G401.6 (cell line): ENCODE data around the gene SLC10A4.
A peak's percentile ranks its signal among the peaks of the same experiment; 100 is the strongest.
"Not testable (repeated sequence)": the region's sequence is repeated elsewhere in the genome, so short reads cannot be mapped to it uniquely, and the experiment has no call there.

Experiments
- FAIRE-seq: peaks from 2 replicates; lab custom pipeline; 2012; peaks lifted over from hg19 to GRCh38; lab: Jason Lieb, UNC

Gene SLC10A4, protein sequence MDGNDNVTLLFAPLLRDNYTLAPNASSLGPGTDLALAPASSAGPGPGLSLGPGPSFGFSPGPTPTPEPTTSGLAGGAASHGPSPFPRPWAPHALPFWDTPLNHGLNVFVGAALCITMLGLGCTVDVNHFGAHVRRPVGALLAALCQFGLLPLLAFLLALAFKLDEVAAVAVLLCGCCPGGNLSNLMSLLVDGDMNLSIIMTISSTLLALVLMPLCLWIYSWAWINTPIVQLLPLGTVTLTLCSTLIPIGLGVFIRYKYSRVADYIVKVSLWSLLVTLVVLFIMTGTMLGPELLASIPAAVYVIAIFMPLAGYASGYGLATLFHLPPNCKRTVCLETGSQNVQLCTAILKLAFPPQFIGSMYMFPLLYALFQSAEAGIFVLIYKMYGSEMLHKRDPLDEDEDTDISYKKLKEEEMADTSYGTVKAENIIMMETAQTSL

DNA sequence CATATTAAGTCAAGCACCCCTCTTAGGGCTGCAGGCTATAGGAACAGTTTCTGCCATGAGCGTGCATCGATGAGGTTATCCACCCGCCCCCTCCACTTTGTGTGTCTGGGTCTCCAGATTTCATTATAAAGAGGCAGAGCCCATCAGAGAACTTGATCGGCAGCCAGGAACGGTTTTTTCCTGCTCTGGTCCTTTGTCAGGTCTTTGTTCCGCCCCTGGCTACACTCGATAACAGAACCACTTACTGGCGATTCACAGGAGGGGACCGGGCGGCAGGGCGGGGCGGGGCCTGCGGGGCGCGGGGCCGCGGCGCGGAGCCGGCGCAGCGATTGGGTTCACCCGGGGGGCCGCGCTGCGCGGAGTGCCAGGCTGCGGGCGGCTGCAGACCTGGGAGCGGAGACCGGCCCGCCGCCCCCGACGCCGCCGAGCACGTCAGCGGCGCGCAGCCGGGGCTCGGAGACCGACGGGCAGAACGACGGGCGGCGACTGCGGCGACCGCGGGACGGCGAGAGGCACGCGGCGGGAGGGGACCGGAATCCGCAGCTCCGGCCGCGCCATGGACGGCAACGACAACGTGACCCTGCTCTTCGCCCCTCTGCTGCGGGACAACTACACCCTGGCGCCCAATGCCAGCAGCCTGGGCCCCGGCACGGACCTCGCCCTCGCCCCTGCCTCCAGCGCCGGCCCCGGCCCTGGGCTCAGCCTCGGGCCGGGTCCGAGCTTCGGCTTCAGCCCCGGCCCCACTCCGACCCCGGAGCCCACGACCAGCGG is at the start of gene SLC10A4:
TSS of gene SLC10A4 (plus strand) at position 338 of the 771 bp plus-strand sequence. CDS start at position 557, 219 bp downstream.
- FAIRE-seq: no peak

DNA sequence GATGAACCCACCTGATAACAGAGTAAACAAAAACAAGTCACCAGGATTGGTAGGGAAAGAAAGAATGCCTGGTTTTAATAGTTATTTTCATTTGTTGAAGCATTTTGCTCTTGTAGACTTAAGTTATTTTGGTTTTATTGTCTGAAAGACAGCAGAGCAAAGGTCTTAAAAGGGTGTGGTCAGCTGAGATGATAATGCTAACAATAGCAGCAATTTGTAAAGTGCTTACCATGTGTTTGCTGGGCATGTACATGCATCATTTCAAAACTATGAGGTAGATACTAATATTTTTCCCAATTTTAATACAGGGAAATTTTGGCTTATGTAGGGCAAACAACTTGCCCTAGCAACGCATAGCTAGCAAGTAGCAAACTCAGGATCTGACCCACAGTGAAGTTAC is 46.8 kb upstream of the SLC10A4 start:
- FAIRE-seq: no peak

DNA sequence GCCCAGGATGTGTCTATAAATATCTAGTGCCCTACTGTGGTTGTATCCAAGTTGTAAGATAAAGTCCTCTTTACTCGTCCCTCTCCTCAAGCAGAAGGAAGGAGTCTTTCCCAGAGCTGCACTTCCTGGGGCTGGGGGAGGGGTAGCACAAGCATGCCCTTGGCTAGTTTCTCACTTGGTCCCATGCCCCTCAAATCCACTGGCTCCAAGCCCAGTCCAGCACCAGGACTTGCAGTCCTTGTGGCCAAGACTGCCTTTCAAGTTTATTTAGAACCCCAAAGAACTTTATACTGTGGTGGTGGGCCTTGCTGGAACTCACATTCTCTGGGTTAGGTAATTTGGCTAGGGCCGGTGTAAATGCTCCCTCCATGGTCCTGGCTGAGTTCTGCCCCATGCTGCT is 43.2 kb upstream of the SLC10A4 start:
- FAIRE-seq: no peak

DNA sequence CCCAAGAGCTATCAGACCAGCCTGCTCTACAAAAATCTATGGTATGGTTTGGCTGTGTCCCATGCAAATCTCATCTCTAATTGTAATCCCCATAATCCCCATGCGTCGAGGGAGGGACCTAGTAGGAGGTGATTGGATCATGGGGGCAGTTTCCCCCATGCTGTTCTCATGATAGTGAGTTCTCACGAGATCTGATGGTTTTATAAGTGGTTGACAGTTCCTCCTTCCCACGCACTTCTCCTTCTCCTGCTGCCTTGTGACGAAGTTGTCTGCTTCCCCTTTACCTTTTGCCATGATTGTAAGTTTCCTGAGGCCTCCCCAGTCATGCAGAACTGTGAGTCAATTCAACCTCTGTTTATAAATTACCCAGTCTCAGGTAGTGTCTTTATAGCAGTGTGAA is 42.2 kb upstream of the SLC10A4 start:
- not testable (repeated sequence) for FAIRE-seq

DNA sequence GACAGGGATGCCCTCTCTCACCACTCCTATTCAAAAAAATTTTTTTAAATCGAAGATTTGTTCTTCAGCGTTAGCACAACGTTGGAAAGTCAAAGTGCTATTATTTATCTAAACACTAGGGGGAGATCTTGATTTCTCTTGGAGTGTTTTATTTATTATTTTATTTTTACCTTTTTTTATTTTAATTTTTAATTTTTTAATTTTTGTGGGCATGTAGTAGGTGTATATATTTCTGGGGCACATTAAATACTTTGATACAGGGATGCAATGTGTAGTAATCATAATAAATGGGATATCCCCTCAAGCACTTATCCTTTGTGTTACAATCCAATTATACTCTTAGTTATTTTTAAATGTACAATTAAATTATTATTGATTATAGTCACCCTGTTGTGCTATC is 37.4 kb upstream of the SLC10A4 start:
- peak; percentile 95 for FAIRE-seq

DNA sequence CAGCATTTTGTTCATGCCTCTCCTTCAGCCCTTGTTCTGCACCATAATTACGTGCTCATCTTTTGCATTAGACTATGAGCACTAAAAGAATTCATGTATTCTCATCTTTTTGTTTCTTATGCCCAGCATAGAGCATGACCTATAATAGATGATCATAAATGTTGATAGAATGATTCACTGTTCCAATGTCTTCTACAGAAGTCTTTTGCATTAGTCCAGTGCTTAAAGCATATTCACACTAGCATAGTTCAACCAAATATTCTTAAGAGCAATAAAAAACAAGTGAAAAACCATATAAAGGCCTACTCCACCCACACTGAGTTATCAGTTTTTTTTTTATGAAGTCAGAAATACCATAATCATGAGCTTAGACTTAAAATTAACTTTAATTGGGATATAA is 36.5 kb upstream of the SLC10A4 start:
- FAIRE-seq: no peak

DNA sequence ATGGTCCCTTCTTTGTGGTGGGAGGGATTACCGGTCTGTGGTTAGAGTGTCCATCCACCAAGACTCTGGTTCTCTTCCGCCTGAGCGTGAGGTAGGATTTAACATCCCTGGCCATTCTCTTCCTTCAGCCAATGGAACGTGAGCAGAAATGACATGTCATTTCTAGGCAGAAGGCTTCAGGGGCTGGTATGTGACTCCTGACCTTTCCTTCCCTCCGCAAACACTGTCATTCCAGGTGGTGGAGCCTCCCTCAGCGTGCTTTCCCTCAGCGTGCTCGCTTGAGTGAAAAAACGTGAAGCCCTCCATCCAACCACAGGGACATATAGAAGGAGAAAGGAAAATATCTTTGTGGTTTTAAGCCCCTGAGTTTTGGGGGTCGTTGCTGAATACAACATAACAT is 34.0 kb upstream of the SLC10A4 start:
- FAIRE-seq: no peak

DNA sequence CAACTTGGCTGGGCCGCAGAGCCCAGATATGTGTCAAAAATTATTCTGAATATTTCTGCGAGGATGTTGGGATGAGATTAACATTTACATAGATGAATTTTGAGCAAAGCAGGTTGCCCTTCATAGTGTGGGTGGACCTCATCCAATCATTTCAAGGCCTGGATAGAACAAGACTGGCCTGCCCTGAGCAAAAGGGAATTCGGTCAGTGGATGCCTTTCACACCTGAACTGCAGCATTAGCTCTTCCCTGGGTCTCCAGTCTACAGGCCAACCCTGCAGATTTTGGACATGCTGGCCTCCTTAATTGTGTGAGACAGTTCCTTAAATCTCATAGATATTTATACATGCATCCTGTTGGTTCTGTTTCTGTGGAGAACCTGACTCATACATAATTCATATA is 32.4 kb upstream of the SLC10A4 start:
- no peak for FAIRE-seq

DNA sequence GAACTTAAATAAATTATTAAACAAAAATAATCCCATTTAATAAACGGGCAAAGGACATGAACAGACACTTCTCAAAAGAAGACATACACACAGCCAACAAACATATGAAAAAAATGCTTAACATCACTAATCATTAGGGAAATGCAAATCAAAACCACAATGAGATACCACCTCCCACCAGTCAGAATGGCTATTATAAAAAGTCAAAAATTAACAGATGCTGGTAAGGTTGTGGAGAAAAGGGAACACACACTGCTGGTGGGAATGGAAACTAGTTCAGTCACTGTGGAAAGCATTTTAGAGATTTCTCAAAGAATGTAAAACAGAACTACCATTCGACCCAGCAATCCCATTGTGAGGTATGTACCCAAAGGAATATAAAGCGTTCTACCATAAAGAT is 31.5 kb upstream of the SLC10A4 start:
- FAIRE-seq: not testable (repeated sequence)

DNA sequence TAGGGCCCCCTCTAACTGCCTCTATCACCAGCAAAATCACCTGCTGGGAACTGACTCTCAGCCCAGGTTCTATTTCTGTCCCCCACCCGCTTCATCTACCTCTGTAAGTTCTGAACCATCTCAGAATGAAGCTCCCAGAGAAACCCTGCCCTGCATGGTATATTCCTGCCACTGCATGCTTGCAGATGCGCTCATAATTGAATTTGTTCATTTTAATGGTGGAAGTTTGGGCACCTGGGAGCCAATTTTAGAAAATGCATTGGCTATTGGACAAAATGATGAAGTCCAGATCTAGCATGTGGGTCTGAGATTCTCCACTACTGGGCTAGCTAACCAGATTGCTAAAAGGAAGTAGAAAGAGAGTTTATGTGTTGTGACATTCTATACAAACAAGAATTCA is 28.6 kb upstream of the SLC10A4 start:
- FAIRE-seq: no peak

DNA sequence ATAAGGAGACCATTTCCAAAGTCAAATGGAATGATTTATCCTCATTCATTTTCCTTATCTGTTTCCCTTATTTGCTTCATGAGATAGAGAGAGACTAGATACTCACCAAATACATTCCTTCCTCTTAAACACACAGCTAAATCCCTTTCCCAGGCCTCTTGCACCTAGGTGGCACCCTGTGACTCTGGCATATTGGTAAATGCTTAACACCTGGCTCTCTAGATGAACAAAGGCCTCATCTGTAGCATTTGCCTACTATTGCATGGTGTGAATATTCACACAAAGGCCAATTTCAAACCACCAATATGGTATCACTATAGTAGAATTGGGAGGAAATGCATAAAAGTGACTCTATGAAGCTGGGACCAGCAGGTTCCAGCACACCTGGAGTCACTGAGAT is 22.1 kb upstream of the SLC10A4 start:
- no peak for FAIRE-seq

DNA sequence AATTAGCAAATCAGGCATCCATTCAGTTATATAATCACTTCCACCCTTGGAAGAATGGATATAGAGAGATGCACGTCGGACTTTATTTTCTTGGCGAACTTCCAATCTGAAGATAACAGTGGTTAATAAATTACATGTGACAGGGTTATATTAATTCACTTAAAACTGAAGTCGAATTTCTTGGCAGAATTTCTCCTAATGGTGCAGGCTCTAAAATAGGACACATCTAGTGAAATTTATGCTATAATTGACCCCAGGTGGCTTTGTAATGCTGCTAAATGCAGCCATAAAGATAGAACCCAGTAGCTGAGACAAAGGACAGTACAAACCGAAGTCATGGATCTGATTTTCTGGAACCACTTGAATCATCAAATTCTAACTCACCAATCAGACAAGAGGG is 20.8 kb upstream of the SLC10A4 start:
- FAIRE-seq: no peak

DNA sequence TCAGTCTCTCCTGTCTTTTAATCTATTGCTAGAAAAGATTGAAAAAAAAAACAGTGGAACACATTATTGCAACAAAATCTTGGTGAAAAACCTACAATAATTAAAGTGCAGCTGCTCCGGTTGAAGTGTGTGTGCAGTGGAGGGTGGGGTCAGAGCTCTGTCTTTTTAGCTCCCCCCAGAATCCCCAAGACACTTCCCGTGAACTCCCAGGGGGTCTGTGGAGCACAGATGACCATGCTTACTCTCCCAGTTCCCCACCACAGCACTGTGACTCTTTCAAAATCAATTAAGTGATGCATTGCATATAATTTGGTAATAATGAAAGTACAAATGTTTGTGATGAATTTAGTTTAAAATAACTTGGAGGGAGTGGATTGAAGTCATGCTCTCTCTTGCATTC is 15.7 kb upstream of the SLC10A4 start:
- no peak for FAIRE-seq

DNA sequence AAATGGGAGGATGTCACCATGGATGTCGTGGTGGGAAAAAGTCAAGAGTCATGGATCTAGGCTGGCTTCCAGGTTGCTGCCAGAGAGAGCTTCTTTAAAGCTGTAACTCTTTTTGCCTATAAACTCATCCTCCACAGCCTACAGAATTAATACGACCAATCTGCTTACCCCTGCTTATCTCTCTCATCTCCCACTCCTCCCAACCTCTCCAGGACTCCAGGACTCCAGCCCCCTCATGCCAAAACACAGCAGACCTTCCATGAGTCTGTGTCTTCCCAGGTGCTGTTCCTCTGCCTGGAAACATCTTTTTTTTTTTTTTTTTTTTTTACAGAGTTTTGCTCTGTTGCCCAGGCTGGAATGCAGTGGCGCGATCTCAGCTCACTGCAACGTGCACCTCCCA is 15.3 kb upstream of the SLC10A4 start:
- FAIRE-seq: no peak

DNA sequence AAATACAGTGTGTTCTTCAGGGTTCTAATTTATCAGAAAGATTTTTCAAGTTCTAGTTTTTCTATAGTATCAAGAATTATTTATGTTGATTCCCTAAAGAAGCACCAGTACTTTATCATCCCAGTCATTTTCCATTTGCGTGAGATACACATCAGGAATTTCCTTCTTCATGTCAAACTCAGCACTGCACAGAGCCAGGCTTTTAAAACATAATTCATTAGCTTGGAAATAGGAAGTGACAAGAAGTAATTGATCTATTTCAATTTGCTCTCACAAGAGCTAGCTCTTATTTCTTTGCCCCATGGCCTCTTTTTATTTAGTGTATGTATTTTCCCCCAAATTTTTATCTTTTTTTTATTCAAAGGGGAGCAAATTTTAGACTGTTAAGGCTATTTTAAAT is 13.0 kb upstream of the SLC10A4 start:
- FAIRE-seq: no peak

DNA sequence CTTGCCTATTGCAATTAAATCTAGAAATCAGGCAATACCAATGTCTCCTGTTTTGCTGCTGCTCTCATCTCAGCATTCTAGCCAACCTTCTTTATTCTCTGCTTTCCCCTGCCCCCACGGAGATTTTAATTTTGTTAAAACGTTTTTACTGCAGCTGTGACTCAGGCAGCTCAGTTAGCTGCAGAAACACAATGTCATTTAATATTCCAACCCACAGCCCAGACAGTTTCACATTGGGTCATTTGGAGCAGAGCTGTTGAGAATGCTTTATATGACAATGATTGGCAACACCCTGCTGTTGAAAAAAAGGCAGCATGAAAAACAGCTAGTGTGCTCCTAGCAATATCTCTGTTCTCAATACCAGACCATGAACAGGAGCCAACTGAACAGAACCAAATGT is 12.6 kb upstream of the SLC10A4 start:
- no peak for FAIRE-seq

DNA sequence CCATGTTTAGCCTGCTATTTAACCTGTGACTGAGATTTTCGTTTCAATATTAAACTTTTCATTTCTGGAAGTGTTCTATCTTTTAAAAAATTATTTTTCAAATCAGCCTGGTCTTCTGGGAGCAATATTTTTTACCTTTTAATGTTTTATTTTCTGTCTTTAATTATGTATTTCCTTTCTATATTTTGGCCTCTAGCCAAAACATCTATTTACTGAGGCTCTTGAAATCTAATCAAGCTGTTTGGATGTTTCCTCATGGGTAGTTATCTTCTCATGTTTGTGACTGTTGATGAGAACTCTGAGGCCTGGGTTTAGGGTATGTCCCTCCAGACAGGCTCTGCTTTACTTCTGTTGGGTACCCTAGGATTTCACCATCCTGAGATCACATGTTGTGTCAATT is 10.3 kb upstream of the SLC10A4 start:
- peak; percentile 39 for FAIRE-seq

DNA sequence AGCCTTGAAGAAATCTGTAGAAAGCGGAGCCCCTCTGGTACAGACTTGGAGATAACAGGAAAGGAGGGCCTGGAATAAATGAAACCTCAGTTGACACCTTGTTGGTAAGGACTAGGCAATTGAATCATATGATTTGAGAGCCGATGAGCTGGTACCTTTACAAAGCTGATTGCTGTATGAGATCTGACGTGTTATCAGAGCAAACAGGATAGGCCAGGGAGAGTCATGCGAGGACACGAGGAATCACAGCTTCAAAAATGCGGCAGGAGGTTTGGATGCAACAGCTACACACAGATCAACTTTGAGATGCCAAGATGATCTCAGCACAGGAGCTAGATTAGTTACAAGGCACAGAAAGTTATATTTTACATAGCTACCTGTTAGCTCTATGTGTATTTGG is 7.4 kb upstream of the SLC10A4 start:
- FAIRE-seq: no peak

DNA sequence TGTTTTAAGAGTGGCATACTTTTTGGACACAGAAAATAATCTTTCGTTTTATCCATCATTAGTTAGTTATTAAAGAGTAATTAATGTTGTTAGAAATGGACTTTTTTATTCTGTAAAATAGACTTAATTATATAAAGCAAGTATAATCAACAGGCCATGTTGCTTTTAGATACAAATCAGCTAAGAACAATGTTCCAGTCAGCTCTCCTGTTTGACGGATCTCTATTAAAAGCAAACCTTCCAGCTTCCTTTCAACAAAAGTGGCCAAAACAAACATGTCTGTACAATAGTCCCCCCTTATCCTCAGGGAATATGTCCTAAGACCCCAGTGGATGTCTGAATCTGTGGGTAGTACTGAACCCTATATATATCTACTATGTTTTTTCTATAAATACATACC is 4.9 kb upstream of the SLC10A4 start:
- FAIRE-seq: no peak

DNA sequence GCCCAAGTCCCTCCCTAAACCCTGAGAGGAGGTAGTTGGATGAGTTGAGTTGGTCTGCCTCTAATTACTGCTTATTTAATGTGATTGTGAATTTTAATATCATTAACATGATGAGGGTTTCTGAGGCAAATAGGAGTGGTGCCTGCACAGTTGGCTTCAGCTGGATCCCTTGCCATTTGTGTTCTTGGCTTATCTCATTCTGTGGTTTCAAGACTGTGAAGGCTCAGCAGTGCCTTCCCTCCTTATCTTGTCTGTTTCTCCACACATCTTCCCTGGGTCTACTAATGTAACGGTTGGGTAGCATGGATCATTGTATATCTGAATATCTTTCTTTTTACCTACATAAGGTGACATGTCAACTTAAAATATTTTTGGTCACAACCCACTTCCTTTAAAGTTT is 1.6 kb upstream of the SLC10A4 start:
- no peak for FAIRE-seq

DNA sequence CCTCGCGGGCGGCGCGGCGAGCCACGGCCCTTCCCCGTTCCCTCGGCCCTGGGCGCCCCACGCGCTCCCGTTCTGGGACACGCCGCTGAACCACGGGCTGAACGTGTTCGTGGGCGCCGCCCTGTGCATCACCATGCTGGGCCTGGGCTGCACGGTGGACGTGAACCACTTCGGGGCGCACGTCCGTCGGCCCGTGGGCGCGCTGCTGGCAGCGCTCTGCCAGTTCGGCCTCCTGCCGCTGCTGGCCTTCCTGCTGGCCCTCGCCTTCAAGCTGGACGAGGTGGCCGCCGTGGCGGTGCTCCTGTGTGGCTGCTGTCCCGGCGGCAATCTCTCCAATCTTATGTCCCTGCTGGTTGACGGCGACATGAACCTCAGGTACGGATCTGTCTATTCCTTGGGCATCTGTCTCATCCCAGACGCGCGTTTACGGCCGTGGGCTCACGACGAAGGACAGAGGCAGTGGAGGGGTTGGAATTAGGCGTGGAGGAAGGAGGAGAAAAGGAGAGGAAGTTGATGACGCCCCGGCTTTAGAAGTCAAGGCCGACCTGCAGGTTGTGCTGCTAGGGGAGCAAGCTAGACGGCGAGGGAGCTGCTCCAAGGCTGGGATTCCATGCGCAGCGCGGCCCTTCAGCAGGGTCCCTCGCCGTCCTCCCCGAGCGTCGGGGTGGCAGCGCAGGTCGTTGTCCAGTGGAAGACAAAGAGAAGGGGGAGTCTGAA is 792 bp downstream of the SLC10A4 start:
- FAIRE-seq: no peak

DNA sequence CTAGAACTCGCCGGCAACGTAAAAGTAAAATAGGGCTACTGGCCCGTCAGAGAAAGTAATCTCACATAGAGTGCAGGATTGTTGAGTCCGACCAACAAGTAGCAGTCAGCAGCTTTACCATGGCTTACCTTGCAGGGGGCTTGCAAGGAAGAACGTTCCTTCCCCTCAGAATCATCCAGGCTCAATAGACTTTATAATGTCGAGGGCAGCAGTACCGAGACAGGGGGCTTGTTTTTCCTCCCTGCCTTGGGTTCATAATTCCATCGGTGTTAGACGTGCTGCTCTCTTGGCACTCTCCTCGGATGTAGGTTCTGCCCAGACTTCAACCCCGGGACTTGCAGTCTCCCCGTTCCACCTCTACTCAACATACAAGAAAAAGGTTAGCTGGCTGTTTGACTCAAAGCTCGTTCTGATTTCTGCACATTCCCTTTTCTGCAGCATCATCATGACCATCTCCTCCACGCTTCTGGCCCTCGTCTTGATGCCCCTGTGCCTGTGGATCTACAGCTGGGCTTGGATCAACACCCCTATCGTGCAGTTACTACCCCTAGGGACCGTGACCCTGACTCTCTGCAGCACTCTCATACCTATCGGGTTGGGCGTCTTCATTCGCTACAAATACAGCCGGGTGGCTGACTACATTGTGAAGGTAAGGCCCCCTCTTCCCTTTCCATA is 1.5 kb downstream of the SLC10A4 start:
- FAIRE-seq: no peak

DNA sequence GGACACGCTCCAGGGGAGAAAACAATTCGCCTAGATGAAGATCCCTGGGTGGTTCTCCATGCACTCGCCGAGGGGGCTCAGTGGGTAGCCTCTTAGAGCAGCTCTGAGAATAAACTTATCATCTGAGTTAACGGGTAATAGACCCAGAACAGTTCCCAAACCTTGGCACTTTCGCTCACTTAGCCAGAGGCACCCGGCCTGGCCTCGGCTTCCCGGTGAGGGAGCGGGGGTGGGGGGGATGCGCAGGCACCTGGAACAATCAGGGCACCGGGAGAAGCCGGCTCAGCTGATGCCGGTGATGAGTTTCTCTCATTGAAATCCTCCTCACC is 6.5 kb downstream of the SLC10A4 start:
- FAIRE-seq: no peak
